Osteocyte (in vitro differentiated cells): Measurements from ENCODE around the gene AP1S2. TPM values are rescaled to one million over a fixed set of nuclear protein-coding genes. Genes with fewer than 3 reads are reported as not detected.
"Not testable (repeated sequence)": the region's sequence is repeated elsewhere in the genome, so short reads cannot be mapped to it uniquely, and the experiment has no call there.

ENCODE experiments used
- DNase-seq: peaks from one replicate; pipeline ENCODE4 v3.0.0; 2021; ENCODE audit warnings: mixed read lengths; ENCODE audit not compliant: unreplicated experiment; ENCODE audit errors: extremely low spot score
- H3K27ac Mint-ChIP-seq: one replicate; pipeline ENCODE4 v1.8.0; 2021; ENCODE audit warnings: mild to moderate bottlenecking, mixed read lengths; ENCODE audit not compliant: unreplicated experiment
- H3K27me3 Mint-ChIP-seq: one replicate; pipeline ENCODE4 v1.8.0; 2021; ENCODE audit warnings: mixed read lengths; ENCODE audit not compliant: unreplicated experiment
- H3K36me3 Mint-ChIP-seq: one replicate; pipeline ENCODE4 v1.8.0; 2021; ENCODE audit warnings: mixed read lengths; ENCODE audit not compliant: unreplicated experiment
- H3K4me1 Mint-ChIP-seq: one replicate; pipeline ENCODE4 v1.8.0; 2021; ENCODE audit warnings: mixed read lengths; ENCODE audit not compliant: unreplicated experiment
- H3K4me3 Mint-ChIP-seq: one replicate; pipeline ENCODE4 v1.8.0; 2021; ENCODE audit warnings: mild to moderate bottlenecking, moderate library complexity, mixed read lengths; ENCODE audit not compliant: unreplicated experiment
- H3K9me3 Mint-ChIP-seq: one replicate; pipeline ENCODE4 v1.8.0; 2021; ENCODE audit warnings: mixed read lengths; ENCODE audit not compliant: unreplicated experiment
- total RNA-seq: library from RNA; stranded (reverse); gene quantifications from 2 replicates; pipeline ENCODE4 v1.2.1, GENCODE V29; 2021
- TF ChIP-seq, protein P1 (sequence below): fragments of 200-600 bp; sonication (generic); IDR thresholded peaks from 2 replicates; pipeline ENCODE4 v1.5.0; 2021; ENCODE audit warnings: antibody characterized with exemption, mild to moderate bottlenecking, moderate library complexity

Gene AP1S2
- total RNA-seq, 1 donor from 2014 or later = 92.6 TPM

DNA sequence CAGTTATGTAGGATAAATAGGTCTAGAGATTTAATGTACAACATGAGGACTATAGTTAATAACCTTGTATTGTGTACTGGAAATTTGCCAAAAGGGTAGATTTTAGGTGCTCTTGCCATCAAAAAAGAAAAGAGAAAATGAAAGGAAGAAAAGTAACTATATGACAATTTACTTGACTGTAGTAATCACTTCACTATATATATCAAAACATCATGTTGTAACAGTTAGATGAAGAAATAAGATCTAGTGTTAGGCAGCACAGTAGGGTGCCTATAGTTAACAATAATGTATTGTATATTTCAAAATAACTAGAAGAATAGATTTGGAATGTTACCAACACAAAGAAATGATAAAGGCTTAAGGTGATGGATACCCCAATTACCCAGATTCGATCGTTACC lies 35.9 kb upstream of the AP1S2 start:
- Mint-ChIP-seq H3K4me1 (no peaks in the 10 kb centered on the region), H3K9me3 (no peaks in the 10 kb centered on the region), H3K4me3 (no peak overlapping the region), H3K27me3 (peaks cover 30% of the 10 kb centered on the region), H3K27ac (no peak overlapping the region), H3K36me3 (no peaks in the 10 kb centered on the region)
- TF ChIP-seq, protein P1, sequence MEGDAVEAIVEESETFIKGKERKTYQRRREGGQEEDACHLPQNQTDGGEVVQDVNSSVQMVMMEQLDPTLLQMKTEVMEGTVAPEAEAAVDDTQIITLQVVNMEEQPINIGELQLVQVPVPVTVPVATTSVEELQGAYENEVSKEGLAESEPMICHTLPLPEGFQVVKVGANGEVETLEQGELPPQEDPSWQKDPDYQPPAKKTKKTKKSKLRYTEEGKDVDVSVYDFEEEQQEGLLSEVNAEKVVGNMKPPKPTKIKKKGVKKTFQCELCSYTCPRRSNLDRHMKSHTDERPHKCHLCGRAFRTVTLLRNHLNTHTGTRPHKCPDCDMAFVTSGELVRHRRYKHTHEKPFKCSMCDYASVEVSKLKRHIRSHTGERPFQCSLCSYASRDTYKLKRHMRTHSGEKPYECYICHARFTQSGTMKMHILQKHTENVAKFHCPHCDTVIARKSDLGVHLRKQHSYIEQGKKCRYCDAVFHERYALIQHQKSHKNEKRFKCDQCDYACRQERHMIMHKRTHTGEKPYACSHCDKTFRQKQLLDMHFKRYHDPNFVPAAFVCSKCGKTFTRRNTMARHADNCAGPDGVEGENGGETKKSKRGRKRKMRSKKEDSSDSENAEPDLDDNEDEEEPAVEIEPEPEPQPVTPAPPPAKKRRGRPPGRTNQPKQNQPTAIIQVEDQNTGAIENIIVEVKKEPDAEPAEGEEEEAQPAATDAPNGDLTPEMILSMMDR = no peak
- DNase-seq = no peak

DNA sequence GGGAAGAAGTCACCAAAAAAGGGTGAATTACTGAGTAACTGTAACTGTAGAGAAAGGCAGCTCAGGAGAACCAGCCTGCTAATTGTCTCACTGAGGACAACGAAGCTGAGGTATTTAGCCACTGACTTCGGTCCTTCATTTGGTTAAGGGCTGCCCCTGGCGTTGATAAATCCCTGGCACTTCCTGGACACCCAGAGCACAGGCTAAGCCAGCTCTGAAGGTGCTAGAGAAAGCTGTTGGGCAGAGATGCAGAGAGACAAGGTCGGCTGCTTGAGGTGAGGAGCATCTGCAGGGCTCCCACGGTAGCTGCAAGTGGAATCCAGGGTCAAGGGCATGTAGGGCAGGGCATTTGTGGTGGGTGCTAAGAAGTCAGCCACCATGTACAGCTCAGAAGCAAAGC lies 33.4 kb upstream of the AP1S2 start:
- H3K36me3 Mint-ChIP-seq = no peaks in the 10 kb centered on the region
- H3K9me3 Mint-ChIP-seq = no peaks in the 10 kb centered on the region
- DNase-seq = no peak
- no peaks in the 10 kb centered on the region for H3K4me1 Mint-ChIP-seq
- TF ChIP-seq, protein P1 = no peak
- H3K27me3 Mint-ChIP-seq = peaks cover 16% of the 10 kb centered on the region
- H3K27ac Mint-ChIP-seq = no peak overlapping the region
- H3K4me3 Mint-ChIP-seq = no peak overlapping the region

DNA sequence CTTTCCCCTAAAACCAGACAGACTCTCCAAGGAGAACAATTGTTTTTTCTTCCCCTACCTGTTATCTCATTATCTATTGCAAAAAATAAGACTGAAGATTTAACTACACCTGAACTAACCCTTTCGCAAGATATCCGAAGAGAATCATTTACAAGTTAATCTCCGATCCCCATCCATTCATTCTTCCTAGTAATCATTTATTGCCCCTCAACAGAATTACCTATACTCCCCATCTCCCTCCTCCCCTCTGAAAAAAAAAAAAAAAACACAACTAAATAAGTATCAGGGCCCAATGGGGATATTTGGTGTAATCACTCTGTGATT lies 28.9 kb upstream of the AP1S2 start:
- Mint-ChIP-seq H3K36me3 (no peaks in the 10 kb centered on the region), H3K4me1 (no peaks in the 10 kb centered on the region), H3K9me3 (peaks cover 13% of the 10 kb centered on the region), H3K27ac (no peak overlapping the region), H3K4me3 (no peak overlapping the region), H3K27me3 (peaks cover 9% of the 10 kb centered on the region)
- TF ChIP-seq, protein P1 = no peak
- no peak for DNase-seq

DNA sequence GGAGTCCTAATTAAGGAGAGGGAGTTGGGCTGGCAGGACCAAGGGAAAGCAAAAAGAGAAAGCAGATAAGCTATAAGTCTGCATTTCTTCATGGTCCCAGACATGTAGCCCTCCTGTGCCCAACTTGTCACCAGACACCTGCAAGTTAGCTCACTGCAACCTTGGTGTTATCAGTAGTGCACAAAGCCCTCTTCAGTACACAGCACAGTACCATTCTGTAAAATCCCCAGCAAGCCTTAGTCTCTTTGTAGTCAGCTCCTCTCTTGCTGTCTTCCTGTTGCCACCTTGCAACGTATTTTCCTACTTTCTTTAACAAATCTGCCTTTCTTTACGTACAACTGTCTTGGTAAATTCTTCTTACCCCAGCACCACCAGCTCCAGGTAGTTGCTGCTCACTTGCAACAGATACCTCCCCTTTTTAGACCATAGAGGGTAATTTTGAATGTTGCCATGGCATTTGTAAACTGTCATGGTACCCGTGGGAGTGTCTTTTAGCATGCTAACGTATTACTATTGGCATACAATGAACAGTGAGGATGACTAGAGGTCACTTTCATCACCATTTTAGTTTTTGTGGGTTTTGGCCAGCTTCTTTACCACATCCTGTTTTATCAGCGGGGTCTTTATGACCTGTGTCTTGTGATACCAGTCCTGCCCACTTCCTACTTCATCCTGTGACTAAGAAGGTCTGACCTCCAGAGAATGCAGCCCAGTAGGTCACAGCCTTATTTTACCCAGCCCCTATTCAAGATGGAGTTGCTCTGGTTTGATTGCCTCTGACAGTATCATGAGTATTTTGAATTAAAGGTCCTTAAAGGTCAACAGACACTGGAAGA lies 28.3 kb upstream of the AP1S2 start:
- Mint-ChIP-seq H3K27ac (no peak overlapping the region), H3K9me3 (peaks cover 14% of the 10 kb centered on the region), H3K4me1 (no peaks in the 10 kb centered on the region), H3K4me3 (no peak overlapping the region), H3K27me3 (peaks cover 5% of the 10 kb centered on the region), H3K36me3 (no peaks in the 10 kb centered on the region)
- TF ChIP-seq, protein P1 = no peak
- no peak for DNase-seq

DNA sequence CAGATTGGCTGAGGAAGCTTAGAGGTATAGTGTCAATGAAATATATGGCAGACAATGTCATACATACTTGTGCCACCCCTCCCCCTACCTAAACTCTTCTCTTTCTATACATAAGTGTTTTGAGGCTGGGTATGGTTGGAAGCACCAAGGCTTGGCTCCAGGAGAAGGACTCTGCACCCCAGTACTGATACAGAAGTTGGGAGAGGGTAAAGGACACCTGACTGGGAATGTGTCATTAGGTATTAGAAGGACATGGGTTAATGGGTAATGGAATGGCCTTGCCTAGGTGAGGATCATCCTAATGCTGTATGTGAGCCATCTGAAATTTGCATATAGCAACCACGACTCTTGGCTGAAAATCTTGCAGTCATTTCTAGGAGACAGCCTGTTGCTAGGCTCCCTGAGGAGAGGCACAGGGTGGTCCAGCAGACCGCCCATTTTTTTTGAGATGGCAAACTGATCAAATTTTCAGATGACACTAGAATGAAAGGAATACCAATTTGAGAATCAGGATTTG lies 26.8 kb upstream of the AP1S2 start:
- H3K4me1 Mint-ChIP-seq = no peaks in the 10 kb centered on the region
- H3K27me3 Mint-ChIP-seq = peaks cover 1% of the 10 kb centered on the region
- no peak for DNase-seq
- H3K9me3 Mint-ChIP-seq = peaks cover 14% of the 10 kb centered on the region
- TF ChIP-seq, protein P1 = no peak
- H3K27ac Mint-ChIP-seq = no peak overlapping the region
- H3K36me3 Mint-ChIP-seq = no peaks in the 10 kb centered on the region
- no peak overlapping the region for H3K4me3 Mint-ChIP-seq

DNA sequence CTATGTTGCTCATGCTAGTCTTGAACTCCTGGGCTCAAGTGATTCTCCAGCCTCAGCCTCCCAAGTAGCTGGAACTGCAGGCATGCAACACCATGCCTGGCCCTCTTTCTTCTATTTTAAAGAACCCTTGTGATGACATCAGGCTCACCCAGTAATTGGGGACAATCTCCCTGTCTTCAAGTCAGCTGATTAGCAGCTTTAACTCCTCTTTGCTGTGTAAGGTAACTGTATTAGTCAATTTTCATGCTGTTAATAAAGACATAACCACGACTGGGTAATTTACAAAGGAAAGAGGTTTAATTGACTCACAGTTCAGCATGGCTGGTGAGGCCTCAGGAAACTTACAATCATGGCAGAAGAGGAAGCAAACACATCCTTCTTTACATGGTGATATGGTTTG lies 23.3 kb upstream of the AP1S2 start:
- H3K4me3 Mint-ChIP-seq, DNase-seq, H3K36me3 Mint-ChIP-seq, H3K27ac Mint-ChIP-seq, H3K4me1 Mint-ChIP-seq: not testable (repeated sequence)
- Mint-ChIP-seq H3K27me3 (peaks cover 13% of the 10 kb centered on the region), H3K9me3 (peaks cover 14% of the 10 kb centered on the region)
